RKO (cell line): ENCODE data around the gene ACVR1B.
A peak's percentile ranks its signal among the peaks of the same experiment; 100 is the strongest.

Experiments
- DNase-seq: peaks from one replicate; pipeline ENCODE4 v3.0.0-alpha.2; 2016; ENCODE audit warnings: low spot score

Gene ACVR1B

DNA sequence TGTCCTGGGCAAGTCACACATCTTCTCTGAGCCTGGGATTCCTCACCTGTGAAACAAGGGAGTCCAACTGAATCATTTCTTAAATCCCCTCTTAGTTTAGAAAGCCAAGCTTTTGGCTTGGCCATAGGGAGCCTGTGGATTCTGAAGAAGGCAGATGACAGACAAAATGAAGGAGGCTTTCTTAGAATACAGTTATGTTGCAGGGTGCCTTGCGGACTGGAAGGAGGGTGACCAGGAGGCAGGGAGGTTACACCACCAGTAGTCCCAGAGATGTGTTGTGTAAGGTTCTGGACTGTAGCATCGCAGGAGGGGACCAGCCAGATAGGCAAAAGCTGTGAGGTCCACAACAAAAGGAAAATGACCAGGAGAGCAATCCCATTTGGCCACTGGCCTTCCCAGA, 8.2 kb upstream of the ACVR1B start:
- no peak for DNase-seq

DNA sequence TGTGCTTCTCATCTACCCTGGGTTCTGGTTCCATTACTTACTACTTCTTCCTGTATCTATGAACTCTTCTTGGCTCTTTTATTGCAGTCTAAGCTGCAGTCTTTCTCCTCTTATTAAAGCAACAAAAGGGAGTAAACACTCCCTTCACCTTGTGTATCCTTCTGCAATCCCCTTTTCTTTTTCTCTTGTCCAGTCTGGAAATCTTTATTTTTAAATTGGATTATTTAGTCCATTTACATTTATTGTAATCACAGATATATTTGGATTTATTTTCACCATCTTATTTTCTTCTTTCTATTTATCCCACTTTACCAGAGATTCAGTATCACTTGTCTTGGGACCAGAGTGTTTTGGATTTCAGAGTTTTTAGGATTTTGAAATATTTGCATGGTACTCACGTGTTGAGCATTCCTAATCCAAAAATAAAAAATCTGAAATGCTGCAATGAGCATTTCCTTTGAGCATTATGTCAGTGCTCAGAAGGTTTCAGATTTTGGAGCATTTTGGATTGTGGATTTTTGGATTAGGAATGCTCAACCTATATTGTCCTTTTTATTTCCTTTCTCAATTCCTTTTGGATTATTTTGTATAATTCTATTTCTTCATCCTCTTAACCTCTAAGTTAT, 6.8 kb upstream of the ACVR1B start:
- DNase-seq, result no peak

DNA sequence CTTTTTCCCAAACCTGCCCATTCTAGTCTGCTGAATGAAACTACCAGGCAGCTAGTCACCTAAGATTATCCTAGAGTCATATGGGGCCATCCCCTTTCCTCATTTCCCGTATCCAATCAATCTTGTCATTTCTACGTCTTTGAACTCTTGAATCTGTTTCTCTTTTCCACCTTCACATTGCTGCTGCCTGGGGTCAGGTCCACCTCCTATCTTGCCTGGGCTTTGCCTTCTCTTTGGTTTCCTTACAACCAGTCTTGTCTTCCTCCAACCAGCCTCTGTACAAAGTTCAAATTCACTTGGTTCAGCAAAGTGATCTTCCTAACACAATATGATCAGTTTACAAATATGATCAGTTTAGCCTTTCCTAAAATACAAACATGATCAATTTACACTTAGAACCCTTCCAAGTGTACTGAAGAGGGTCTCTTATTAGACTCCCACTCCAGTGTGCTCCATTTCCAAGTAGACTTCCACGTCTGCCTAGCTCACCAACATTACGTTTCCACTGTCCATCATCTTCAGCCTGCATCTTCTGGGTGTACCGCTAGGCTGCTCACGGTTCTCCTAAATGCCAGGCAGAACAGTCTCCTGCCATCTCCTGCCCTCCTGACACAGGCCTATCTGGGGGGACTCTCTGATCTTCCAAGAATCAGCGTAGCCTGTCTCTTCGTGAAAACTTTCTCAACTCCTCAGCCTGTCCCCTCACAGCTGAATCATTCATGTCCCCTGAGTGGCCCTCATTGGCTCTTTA, 4.1 kb upstream of the ACVR1B start:
- no peak for DNase-seq

DNA sequence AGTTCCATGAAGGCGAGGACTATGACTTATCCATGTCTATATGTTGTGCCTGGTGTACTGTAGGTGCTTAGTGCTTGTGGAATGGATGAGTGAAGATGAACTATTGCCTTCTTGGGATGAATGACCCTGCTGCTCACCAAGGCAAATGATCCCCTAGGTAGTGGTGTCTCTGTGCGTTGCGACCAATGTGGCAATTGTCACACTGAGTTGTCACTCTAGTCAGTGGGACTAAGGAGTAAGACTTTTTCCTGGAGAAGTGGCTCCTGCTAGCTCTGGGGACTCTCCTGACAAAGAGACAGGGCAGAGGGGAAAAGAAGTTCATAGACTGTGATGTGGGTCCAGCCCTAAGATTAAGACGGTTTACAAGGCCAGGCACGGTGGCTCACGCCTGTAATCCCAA, 3.4 kb upstream of the ACVR1B start:
- DNase-seq, result no peak

DNA sequence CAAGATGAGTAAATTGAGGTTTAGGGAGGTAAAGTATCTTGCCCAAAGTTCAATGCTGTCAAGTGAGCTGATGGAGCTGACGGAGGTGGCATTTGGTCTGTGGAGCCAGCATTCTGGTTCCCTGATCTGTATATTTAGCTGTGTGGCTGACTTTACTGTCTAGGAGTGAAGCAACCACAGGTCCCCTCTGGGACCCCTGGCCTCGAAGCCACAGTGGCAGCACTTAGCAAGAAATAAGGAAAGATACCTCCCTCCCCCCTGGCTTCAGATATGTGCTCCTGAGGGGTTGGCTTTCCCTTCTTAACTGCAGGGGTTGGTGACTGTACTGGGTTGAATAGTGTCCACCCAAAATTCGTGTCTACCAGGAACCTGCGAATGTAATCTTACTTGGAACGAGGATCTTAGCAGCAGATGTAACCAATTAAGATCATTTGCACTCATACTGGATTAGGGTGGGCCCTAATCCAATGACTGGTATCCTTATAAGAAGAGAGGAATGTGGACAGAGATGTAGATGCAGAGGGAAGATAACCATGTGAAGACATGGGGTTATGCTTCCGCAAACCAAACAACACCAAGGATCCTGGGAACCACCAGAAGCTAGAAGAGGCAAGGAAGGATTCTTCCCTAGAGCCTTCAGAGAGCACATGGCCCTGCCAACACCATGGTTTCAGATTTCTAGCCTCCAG, 2.0 kb upstream of the ACVR1B start:
- no peak for DNase-seq

DNA sequence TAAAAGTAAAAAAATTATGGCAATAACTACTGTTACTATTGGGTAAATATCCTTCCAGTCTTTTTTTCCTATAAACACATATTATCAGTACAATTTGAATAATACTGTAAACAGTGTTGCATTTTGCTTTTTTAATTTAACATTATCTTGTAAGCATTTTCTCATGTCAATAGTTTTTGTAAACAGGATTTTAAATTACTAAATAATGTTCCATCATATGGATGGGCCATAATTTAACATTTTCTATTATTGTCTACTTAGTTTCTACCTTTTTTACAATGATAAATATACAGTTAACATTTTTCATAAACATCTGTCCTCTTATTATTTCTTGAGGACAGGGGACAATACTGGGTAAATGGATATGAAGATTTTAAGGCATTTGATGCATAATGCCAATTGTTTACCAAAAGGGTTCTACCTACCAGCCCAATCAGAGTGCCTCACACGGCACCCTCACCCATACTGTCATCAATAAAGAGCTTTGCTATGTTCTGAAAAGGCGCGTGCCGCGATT, 759 bp upstream of the ACVR1B start:
- no peak for DNase-seq

DNA sequence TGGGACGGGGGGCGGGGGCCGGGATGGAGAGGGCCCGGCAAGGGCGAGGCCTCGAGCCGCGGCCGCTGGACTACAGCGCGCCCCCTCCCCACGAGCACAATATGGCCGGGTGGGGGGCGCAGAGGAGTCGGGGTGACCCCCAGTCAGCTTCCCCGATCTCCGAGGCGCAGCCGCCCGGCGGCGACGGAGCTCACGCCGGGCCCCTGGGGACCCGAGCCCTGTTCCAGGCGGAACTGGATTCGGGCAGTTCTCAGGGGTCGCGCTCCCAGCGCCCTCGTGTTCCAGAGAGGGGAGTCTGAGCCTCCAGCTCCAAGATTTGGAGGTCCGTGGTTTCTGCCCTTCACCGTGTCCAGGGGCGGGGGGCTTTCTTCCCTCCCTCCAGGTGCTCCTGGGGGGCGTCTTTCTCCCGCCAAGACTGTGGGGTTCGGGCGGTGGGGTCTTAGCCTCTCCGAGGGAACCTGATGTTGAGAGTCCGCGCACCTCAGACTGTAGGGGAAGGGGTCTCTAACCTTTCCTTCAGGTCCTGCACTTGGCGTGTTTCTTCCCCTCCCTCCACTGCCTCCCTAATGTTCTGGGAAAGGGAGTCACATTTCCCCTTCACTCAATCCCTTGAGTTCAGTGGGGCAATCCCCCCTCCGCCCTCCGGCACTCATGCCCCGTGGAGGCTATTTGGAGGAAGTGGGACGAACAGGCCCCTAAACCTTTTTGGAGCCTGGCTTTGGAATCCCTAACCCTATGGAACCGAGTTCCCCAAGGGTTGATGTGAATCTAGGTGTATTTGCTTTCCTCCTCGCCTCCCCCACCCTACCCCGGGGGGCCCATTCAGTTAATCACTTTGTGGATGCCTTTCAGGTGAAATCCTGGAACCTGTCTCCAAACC, 584 bp downstream of the ACVR1B start:
- peak; percentile 12 for DNase-seq

DNA sequence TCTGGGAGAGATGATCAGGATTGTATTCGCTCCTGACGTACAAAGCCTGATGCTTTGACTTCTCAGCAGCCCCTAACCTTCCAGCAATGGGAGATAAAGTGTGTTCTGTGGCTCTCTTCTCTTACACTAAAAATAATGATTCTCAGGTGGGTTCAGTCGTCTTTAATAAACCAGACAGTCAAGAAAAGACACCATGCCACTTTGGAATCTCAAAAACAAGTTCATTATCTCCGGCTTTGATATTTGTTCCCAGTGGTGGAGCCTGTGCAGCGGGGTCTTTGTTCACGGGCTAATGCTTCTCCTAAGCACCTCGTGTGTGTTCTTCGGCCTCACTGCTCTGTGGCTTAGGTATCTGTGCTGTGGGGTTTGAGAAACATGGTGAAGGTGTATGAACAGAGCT, 1.6 kb downstream of the ACVR1B start:
- no peak for DNase-seq

DNA sequence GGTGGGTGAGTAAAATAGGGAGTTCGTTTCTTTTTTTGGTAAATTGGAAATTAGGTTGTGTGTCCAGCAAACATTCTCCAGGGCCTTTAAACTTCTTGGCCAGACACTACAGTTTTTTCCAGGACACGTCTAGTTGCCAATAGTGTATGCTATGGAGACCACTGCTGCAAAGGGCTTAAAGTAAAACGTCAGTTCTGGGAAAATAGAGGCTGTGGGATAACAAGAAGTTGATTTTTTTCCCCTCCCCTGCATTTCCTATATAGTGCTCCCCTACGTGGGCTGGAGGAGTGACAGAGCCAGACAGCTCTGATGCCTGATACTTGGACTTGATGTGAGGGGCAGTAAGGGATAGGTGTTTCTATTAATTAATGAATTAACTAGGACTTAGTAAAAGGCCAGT, 2.4 kb downstream of the ACVR1B start:
- DNase-seq, result no peak

DNA sequence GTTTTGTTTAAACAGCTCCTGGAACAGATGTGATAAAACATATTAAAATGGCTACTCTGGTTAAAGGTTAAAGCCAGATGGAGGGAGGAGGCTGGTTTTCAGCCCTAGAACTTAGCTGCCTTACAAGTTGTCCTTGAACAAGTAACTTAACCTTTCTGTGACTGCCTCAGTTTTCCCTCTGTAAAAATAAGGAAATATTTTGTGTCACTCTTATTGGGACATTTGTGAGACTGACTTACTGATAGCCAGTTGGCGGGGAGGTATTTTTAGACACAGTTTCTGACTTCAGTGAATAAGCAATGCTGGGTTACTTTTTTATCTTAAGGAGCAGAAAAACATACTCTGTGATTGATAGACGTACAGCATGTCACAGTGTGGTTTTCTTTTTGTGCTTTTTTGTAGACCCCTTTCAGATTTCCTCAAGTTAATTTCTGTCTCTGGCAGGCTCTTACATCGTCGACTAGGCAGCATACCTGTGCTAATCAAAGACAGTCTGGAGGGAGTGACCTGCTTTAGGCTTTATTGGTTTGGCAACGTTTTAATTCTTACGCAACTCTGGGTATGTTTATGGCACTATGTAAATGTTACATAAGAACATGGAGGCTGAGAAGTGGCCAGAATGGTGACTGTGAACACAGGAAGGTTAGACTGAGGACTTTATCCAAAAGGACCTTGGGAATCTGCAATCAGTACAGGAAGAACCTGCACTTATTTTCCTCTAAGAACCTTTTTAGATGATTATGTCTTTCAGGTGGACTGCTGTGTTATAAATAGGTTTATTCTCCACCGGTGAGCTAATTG, 3.3 kb downstream of the ACVR1B start:
- no peak for DNase-seq

DNA sequence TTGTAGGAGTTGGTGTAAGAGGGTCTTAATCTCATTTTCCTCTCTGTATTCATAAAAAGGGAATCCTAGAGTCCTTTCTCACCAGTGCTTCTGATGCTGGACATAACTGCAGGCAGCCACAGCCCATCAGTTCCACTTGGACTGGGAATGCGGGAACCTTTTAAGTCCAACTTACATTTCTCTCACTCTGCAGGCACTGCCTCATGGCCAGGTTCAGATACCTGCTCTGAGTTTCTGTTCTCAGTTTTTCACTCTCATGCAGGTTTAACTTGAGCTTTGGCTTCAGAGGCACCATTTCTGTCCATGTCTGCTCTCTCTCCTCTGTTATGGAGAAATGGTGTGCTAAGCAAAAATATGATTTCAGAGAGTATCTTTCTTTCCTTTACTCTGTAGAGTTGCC, 4.2 kb downstream of the ACVR1B start:
- DNase-seq, result no peak

DNA sequence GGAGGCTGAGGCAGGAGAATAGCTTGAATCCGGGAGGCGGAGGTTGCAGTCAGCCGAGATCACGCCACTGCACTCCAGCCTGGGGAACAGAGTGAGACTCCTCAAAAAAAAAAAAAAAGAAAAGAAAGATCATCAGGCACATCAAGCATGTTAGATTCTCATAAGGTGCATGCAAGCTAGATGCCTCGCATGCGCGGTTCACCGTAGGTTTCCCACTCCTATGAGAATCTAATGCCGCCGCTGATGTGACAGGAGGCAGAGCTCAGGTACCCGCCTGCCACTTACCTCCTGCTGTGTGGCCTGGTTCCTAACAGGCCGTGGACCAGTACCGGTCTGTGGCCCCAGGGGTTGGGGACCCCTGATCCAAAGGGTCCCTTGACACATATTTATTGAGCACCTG, 7.0 kb downstream of the ACVR1B start:
- DNase-seq, result no peak

DNA sequence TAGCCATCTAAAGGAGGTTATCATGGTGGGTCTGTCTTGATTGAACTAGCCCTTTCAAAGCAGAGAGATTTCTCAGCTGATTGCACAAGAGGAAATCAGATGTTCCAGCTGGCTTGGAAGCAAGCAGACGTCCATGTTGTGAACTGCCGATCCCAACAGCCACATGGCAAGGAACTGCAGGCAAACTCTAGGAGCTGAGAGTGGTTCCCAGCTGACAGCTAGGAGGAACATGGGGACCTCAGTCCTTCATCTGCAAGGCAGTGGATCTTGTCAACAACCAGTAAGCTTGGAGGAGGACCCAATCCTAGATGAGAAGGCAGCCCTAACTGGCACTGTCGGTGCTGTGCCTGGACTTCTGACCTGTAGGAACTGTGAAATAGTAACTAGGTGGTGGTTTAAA, 7.7 kb downstream of the ACVR1B start:
- no peak for DNase-seq

DNA sequence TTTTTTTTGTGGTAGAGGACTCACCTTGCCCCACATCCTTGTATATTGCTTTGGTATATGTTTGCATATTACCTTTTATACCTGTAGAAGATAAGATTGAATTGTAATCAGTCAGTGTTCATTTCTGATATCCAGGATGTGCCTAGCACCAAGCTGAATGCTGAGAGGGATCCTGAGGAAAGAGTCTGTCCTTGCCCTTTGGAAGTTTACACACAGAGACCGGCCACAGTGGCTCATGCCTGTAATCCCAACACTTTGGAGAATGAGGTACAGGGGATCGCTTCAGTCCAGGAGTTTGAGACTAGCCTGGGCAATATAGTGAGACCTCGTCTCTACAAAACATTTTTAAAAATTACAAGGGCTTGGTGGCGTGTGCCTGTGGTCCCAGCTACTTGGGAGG, 8.4 kb downstream of the ACVR1B start:
- DNase-seq, result no peak

DNA sequence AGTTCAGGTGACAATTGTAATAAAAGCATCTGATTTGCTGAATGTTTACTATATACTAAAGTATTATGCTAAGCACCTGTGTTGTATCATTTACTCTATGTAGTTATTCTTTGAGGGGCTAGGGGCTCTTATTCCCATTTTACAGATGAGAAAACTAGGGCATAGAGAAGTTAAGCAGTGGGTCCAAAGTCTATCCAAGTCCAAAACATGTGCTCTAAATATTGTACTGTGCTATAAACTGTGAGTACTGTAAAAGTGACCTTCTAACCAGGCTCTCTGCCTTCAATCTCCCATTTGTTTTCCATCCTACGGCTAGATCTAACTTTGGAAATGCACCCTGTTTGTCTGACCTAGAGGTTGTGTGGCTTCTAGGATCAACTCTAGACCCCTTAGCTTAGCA, 9.0 kb downstream of the ACVR1B start:
- DNase-seq, result no peak

DNA sequence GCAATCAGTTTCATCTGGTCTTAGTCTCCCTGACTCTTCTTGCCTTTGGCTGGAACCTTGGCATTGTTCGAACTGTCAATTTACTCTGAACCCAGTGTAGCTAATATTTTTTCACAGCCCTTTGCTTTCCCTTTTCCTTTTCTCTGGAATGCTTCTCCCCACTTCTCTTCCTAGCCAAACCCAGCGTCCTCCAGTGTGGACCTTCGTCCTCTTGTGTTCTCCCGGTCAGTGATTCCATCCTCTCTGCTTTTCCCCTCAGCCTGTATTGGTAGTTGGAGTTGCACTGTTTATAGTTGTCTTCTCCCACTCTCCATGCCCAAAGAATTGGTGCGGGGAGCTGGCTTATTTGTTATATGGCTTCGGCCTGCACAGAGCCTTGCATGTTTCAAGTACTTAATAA, 9.4 kb downstream of the ACVR1B start:
- no peak for DNase-seq

DNA sequence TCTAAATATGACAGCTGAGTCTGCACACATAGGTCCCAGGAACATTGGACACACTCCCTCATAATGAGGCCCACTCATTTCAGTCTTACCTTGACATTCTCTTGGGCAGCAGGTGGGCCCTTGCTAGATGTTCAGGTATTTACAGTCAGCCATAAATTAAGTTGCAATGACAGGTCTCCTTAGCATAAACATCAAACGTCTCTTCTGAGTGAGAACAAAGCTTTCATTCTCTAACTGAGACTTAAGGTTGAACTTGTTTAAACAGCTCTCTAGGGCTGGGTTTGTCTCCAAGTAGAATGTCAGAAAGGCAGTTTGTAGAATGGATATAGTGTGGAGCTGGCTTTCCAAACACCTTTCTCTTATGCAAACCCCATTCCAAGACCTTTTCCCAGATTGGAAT, 10.3 kb downstream of the ACVR1B start:
- no peak for DNase-seq

DNA sequence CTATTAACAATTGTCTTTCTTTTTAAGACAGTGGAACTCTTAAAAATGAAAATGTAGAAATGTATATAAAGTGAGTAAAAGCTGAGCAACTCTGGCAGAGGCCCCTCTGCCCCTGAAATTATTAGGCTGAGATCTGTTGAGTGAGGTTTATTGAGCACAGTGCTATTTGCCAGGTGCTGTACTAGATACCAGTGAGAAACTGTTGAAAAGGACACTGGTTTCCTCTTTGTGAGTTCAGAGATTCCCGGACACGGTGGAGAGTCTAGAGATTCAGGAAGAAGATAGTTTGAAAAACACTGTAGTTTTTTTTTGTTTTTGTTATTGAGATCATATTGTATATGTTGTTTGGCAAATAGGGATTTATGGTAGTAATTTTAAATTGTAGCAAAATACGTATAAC, 11.2 kb downstream of the ACVR1B start:
- DNase-seq, result no peak

DNA sequence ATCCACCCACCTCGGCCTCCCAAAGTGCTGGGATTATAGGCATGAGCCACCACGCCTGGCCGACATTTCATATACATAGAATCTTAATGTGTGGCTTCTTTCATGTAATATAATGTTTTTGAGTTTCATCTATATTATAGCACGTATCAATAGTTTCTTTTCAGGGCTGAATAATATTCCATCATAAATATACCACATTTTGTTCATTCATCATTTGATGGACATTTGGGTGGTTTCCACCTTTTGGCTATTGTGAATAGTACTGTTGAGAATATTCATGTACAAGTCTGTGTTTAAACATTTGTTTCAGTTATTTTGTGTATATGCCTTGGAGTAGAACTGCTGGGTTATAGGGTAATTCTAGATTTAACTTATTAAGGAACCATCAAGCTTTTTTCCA, 12.0 kb downstream of the ACVR1B start:
- no peak for DNase-seq

DNA sequence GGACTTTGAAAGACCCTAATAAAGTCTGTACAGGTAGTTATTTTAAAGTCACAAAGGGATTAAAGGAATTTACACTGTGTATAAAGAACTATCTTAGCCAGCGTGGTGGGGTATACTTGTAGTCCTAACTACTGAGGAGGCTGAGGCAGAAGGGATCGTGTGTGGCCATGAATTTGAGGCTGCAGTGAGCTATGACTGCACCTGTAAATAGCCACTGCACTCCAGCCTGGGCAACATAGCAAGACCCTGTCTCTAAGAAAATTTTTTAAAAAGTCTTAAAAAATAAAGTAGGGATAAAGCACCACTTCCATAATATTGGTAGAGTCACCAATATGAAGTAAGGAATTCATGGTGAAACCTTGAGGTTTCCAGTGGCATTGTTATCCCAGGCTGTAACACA, 18.1 kb downstream of the ACVR1B start:
- DNase-seq, result no peak

DNA sequence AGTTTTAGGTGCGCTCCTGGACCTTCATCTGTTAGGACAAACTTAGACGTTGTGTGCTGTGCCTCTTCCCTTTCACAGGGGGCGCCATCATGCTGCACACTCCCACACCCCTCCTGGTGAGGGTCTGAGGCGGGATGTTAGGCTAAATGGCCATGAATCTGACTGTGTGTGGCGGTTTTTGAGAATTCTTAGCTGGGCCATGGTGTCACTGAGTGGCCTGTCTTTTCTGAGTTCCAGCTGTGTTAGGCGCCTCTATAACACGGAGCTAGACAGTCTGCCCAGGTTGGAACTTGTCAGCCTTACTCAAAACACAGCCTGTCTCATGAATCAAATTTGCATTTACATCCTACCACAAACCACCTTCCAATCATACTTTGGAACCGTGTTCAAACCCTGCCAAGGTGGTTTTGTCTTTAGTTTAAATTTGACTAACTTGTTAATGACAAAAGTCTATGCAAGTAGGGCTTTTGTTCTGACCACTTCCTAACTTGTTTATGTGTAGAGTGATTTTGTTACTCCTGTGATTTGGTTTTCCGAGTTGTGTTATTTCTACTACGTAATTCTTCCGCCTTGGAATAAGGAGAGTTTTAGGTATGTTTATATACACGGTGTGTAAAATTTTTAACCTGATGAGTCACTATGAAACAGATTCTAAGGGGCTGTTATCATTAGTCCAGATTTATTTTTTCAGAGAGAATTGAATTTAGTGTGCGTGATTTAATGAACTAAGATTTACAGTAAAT, 19.6 kb downstream of the ACVR1B start:
- no peak for DNase-seq
